ENCODE measurements around the gene BFAR.

- no peak for TF ChIP-seq ETS1 (conservative IDR thresholded peaks at IDR 0.05; ENCODE audit: control insufficient read depth, low read depth, low read length)
- no peak for TF ChIP-seq MTA3 (IDR thresholded peaks at IDR 0.05; ENCODE audit: borderline replicate concordance)
- TF ChIP-seq ATF2 (CRISPR knock-in tag; IDR thresholded peaks at IDR 0.05), result no peak
- TF ChIP-seq CTCF (IDR thresholded peaks at IDR 0.05 in 2 of 3, conservative IDR thresholded peaks at IDR 0.05 in 1 of 3; ENCODE audit: insufficient read depth in 2 of 3, low read depth in 1 of 3, low read length in 3 of 3), result no peak
- no peak for TF ChIP-seq ADNP (tag; IDR thresholded peaks at IDR 0.05)
- no peak for TF ChIP-seq HNRNPK (IDR thresholded peaks at IDR 0.05; ENCODE audit: low read depth, low read length, poor library complexity, severe bottlenecking)
- no peak for TF ChIP-seq FOSL1 (tag; conservative IDR thresholded peaks at IDR 0.05)
- TF ChIP-seq ZNF274 (IDR thresholded peaks at IDR 0.05; ENCODE audit: borderline replicate concordance, low read depth, low read length), result no peak
- TF ChIP-seq TBP (optimal IDR thresholded peaks at IDR 0.05; ENCODE audit: low read depth, low read length), result no peak
Measured at GRCh38 chr16:14629612-14629918, 3.2 kb upstream of the BFAR start.

Data from K562 (cell line).